Measurements from ENCODE around the gene OR6K2. TPM values are rescaled to one million over a fixed set of nuclear protein-coding genes. Genes with fewer than 3 reads are reported as not detected.

OR6K2 gene
- total RNA-seq, 4 donors from 2014 or later: not detected

- Histone ChIP-seq H3K4me3 (no peak overlapping the region), H3K36me3 (no peaks in the 10 kb centered on the region), H3K9me3 (no peaks in the 10 kb centered on the region), H3K27ac (no peak overlapping the region), H3K4me1 (no peaks in the 10 kb centered on the region), H3K27me3 (no peaks in the 10 kb centered on the region)
- DNase-seq (no peak), ATAC-seq (no peak)
- TF ChIP-seq CTCF (IDR thresholded peaks at IDR 0.05 in 4 of 5, conservative IDR thresholded peaks at IDR 0.05 in 1 of 5): no peak
- TF ChIP-seq POLR2A (IDR thresholded peaks at IDR 0.05): no peak
- in situ Hi-C loops (cut with MboI; ENCODE audit: low sequenced_read_pairs in 4 of 4): no loop called here
- intact Hi-C loops (cut with DNase I; ENCODE audit: low total_unique reads): no loop called here
Observed at GRCh38 chr1:158728510-158729225, 28.2 kb upstream of the OR6K2 start.

GRCh38 chr1:158724442-158724841 is 24.0 kb upstream of the OR6K2 start:
- no peaks in the 10 kb centered on the region for H3K9me3 ChIP-seq
- in situ Hi-C loops (cut with MboI; ENCODE audit: low sequenced_read_pairs in 4 of 4): no loop called here
- intact Hi-C loops (cut with DNase I; ENCODE audit: low total_unique reads): no loop called here
- no peak overlapping the region for H3K27ac ChIP-seq
- DNase-seq (no peak), ATAC-seq (no peak)
- no peaks in the 10 kb centered on the region for H3K27me3 ChIP-seq
- H3K4me3 ChIP-seq: no peak overlapping the region
- no peak for TF ChIP-seq CTCF (IDR thresholded peaks at IDR 0.05 in 4 of 5, conservative IDR thresholded peaks at IDR 0.05 in 1 of 5)
- no peaks in the 10 kb centered on the region for H3K36me3 ChIP-seq
- H3K4me1 ChIP-seq: no peaks in the 10 kb centered on the region

GRCh38 chr1:158720620-158721019 is 20.2 kb upstream of the OR6K2 start, which contains the start of gene OR6K3:
Gene OR6K3 (minus strand): TSS chr1:158720720. CDS start chr1:158718115, 2,605 bp downstream.
- ATAC-seq: no peak
- Histone ChIP-seq H3K9me3 (no peaks in the 10 kb centered on the region), H3K27me3 (no peaks in the 10 kb centered on the region), H3K36me3 (no peaks in the 10 kb centered on the region), H3K27ac (no peak within 1 kb of the TSS), H3K4me1 (no peaks in the 10 kb centered on the region), H3K4me3 (no peak within 1 kb of the TSS)
- DNase-seq: no peak
- in situ Hi-C loops (cut with MboI; ENCODE audit: low sequenced_read_pairs in 4 of 4) (no loop called here), intact Hi-C loops (cut with DNase I; ENCODE audit: low total_unique reads) (no loop called here)
- TF ChIP-seq POLR2A (IDR thresholded peaks at IDR 0.05): no peak
- no peak for TF ChIP-seq CTCF (IDR thresholded peaks at IDR 0.05 in 4 of 5, conservative IDR thresholded peaks at IDR 0.05 in 1 of 5)

- Histone ChIP-seq H3K4me1 (no peaks in the 10 kb centered on the region), H3K4me3 (no peak overlapping the region), H3K27ac (no peak overlapping the region), H3K36me3 (no peaks in the 10 kb centered on the region), H3K9me3 (no peaks in the 10 kb centered on the region), H3K27me3 (no peaks in the 10 kb centered on the region)
- ATAC-seq (no peak), DNase-seq (no peak)
- intact Hi-C loops (cut with DNase I; ENCODE audit: low total_unique reads): no loop called here
- no peak for TF ChIP-seq CTCF (IDR thresholded peaks at IDR 0.05 in 4 of 5, conservative IDR thresholded peaks at IDR 0.05 in 1 of 5)
- TF ChIP-seq POLR2A (IDR thresholded peaks at IDR 0.05): no peak
- in situ Hi-C loops (cut with MboI; ENCODE audit: low sequenced_read_pairs in 4 of 4): no loop called here
Observed at GRCh38 chr1:158719664-158720063, 19.2 kb upstream of the OR6K2 start.

- in situ Hi-C loops (cut with MboI; ENCODE audit: low sequenced_read_pairs in 4 of 4): no loop called here
- Histone ChIP-seq H3K27ac (no peak overlapping the region), H3K27me3 (no peaks in the 10 kb centered on the region), H3K36me3 (no peaks in the 10 kb centered on the region), H3K9me3 (no peaks in the 10 kb centered on the region), H3K4me3 (no peak overlapping the region), H3K4me1 (no peaks in the 10 kb centered on the region)
- intact Hi-C loops (cut with DNase I; ENCODE audit: low total_unique reads): no loop called here
- ATAC-seq: no peak
- TF ChIP-seq CTCF (IDR thresholded peaks at IDR 0.05 in 4 of 5, conservative IDR thresholded peaks at IDR 0.05 in 1 of 5): no peak
- no peak for TF ChIP-seq POLR2A (IDR thresholded peaks at IDR 0.05)
- DNase-seq: no peak
Observed at GRCh38 chr1:158717344-158717743, 16.9 kb upstream of the OR6K2 start.

All from gastrocnemius medialis (tissue), 4 donors.